Renal cortical epithelial cell (primary cell): ENCODE results near the gene INPP5E. TPM values are rescaled to one million over a fixed set of nuclear protein-coding genes. Genes with fewer than 3 reads are reported as not detected.
"Not testable (repeated sequence)": the region's sequence is repeated elsewhere in the genome, so short reads cannot be mapped to it uniquely, and the experiment has no call there.

Source experiments
- DNase-seq: peaks from one replicate; pipeline ENCODE4 v3.0.0-alpha.2; 2011; ENCODE audit warnings: low read depth
- total RNA-seq: library from RNA; depleted of rRNA; stranded (reverse); fragments of >200 nt; gene quantifications from 2 replicates; pipeline ENCODE4 v1.2.3, GENCODE V29; 2014

Gene INPP5E
- total RNA-seq, 1 donor from 2014 or later: 11.5 TPM

DNA sequence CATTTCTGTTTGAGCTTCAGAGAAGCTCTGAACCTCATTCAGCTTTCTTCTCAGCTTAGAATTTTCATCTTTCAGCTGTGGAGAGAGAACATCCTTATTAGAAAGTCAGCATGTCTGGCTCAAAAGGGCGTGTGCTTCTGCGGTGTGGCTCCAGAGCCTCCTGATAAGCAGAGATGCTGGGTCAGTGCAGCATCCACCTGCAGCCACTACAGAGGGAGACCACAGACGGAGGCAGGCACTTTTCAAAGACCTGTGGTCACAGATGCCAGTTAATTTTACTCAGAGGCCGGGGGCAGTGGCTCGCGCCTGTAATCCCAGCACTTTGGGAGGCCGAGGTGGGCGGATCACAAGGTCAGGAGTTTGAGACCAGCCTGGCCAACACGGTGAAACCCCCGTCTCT is 33.7 kb downstream of the INPP5E start:
- not testable (repeated sequence) for DNase-seq

DNA sequence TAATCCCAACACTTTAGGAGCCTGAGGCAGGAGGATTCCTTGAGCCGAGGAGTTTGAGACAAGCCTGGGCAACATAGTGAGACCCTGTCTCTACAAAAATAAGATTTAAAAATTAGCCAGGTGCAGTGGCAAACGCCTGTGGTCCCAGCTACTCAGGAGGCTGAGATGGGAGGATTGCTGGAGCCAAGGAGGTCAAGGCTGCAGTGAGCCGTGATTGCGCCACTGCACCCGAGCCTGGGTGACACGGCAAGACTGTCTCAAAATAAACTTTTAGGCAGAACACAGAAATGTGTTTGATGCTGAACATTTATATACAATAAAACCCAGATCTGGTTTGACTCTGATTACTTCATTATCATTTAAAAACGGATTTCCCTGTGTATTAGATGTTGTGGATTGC is 34.2 kb downstream of the INPP5E start:
- no peak for DNase-seq

DNA sequence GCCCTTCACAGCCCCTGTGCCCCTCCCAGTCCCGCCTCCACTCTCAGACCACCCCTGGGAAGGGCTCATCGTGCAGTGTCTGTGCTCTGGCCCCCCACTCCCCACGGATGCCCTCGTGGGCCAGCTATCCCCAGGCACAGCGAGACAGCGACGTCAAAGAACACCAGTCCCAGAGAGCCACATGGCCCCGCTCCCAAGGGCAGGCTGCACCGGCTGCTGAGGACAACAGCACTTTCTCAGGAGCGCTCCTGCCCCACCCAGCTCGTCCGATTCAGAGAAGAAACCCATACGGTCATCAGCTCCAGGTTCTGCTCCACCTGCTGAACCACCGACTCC is 34.9 kb downstream of the INPP5E start:
- no peak for DNase-seq

DNA sequence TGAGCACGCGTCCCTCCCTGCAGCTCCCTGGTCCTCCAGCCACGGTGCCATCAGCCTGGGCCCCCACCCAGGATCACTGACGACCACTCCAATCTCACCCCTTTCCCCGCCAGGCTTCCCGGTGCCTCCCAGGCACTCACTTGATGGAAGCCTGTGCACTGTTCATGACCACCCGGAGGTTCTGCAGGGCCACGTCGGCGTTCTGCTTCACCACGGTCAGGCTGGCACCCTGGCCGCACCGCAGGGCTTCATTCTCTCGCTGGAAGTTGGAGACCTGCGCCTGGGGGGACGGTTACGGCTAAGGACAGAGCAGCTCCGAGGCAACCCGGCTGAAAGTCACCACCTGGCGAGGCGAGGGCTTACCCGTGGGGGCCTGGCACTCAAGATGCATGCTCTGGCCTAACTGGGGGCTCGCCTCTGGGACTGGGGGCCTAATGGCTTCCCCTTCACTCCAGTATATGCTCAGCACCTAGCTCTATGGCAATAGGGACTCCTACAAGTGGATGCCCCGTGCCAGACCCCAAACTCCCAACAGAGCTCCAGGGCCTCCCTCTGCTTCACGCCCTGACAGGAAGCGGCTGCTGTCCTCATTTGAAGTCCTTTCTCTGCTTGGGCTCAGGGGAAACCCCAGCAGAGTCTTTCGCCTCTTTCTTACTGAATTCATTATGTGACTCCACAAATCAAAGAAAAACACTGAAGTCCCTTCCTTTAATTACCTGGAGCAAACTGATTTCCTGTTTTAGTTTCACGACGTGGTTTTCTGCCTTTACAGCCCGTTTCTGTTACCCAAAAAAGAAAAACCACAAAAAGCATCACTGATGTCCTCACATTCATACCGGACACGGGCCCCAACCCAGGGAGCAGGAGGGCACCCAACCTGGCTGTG is 35.5 kb downstream of the INPP5E start:
- DNase-seq: no peak

DNA sequence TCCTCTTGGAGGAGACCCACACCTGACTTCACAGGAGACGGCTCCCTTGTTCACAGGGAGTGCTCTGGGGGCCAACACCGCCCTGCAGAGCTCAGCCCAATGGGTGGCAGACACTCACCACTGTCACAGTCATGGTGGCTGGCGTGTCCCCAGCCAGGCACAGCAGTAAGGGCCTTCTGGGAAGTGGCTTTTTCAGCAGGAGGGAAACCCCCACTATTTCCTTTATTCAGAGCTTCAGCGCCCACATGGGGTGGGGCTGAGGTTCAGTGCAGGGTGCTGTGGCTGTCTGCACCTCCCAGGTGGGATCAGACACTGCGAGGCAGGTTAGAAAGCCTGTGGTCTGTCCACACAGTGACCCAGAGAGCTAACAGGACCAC is 36.1 kb downstream of the INPP5E start:
- no peak for DNase-seq

DNA sequence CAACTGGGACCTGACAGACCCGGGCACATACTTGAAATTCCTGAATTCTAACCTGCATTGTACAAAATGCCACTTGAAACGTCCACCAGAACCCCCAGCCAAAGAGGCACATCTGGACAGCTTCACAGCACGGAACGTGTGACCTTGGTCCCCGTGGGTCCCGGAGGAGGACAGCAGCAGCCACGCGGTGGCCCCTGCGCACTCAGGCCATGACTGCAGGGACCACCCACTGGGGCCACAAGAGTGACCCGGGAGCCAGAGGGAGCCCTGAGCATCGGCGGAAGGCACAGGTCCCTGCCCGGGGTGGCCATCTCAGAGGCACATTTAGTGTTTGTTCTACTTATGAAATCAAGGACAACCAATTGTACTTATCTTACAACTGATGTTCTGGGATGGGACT is 37.6 kb downstream of the INPP5E start:
- DNase-seq: no peak

DNA sequence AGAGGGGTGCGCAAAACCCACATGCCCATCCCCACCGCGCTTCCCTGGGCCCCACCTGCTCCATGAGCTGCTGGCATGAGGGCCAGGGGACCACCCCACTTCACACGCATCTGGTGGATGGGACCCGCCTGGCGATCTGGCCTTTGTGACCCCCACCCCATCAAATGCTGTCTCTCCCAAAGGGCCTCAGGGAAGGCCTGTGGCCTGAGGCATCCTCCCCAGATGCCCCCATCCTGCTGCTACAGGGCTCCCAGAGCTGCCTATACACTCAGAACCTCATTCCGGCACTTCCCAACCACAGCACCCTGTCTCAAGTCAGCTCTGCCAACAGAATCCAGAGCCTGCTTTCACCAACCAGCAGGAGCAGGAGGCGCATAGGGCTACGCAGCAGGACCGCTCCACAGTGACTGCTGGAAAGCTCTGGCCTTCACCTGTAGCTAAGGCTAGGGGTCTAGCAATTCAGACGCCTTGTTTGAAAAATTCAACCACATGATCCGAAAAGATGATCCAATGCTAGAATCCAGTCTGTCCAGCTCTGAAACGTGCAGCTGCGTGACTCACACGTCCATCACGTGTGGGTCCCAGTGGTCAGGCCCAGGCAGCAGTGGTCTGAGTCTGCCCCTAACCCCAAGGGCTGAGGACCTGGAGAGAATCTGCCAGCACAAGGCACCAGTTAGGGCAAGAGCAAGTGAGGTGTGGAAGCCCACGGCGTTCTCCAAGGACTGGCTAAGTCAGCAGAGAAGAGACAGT is 38.3 kb downstream of the INPP5E start:
- no peak for DNase-seq

DNA sequence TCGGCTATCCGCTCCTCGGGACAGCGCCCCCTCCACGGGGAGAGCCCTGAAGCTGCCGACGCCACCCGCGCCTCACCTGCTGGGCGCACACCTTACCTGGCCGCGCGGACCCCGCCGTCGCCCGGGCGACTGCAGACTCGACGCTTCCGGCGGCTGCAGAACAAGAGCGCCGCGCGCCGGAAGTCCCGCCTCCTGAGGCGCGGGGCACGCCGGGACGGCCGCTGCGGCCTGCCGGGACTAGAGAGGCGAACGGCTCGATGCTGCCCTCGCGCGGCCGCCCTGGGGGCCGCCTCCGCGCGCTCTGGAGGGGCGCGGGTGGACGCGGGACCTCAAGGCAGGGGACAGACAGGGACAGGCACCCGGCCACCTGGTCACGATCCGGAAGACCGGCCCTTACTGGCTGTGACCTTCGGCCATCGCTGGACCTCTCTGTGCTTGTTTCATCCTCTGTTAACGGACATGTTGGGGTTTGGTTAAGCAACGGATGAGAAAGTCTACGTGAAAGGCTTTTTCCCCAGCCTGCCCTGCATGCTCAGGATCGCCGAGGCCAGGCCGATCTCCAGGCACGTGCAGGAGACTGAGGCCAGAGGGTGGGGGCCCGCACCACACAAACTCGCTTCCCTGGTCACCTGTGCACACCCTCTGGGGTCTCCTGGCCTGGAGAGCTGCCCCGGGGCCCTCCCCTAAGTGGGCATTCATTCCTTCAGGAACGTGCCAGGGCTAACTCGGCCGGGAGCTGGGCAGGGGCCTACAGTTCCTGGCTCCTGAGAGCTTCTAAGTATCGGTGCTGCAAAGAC is 39.4 kb downstream of the INPP5E start, which contains the start of gene SNAPC4:
Gene SNAPC4, minus strand, starts transcription at position 133 of the 797 bp plus-strand sequence. CDS start 1,742 bp downstream, outside the sequence.
- DNase-seq: peak; percentile 59

DNA sequence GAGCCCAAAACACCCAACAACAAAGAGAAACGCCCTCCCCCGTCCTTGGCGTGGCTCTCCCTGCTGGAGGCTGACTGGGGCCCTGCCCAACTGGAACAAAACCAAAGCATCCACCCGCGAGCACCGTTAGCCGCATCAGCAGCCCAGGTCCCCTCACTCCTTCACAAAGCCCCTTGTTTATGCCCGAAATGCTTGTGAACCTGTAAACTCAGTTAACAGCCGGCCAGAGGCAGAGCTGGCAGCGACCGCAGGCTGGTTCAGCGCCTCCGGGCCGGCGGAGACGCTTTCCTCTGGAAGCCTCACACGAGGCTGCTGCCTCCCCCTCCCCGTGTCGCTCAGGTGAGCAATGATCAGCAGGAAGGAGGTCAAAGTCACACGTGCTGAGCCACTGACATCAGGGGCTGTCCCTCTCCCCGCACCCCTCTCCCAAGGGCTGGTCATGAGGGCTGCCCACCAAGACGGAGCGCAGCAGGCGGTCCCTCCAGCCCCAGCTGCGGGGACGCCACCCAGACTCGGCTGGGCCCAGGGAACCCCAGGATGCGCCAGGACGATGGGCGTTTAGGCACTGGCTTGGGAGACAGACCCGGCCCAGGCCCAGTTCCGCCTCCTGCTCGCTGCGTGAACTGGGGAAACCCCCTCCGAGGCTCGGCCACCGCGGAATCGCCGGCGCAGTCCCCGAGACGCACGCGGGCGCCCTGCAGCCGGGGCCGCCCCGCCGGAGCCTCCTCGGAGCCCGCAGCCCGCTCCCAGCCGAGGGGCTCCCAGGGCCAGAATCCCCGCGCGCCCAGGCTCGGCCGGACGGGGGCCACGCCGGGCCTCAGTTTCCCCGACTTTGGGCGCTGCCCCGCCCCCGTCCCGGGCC is 40.2 kb downstream of the INPP5E start:
- DNase-seq: no peak

DNA sequence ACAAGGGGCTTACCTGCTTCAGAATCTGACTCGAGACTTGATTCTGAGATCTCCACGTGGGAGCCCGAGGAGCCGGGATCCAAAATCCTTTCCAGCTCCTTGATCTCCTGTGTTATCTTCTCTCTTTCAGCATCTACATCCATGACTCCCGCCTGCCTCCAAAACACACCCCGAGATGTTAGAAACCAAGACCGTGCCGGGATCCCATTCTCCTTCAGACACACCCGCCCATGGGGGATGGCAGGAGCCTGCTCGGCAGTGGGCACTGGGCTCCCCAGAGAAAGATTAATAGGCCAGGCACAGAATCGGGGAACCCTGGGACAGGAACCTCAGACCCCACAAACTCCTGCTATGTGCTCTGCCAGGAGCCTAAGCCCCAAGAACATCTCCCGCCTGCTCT is 41.4 kb downstream of the INPP5E start:
- DNase-seq: no peak

DNA sequence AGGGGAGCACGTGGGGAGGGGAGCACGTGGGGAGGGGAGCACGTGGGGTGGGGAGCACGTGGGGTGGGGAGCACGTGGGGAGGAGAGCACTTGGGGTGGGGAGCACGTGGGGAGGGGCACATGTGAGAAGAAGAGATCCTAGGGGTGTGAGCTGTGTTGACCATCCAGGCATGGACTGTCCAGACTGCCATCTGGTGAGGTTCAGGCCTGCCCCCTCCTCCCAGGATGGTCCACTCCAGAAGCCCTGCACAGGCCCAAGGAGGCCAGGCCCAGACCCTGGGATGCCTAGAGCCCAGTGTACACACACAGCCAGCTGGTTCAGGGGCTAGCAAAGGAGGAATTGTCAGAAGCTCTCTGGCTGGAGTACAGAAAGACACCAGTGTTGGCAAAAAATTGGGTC is 42.0 kb downstream of the INPP5E start:
- DNase-seq: no peak

DNA sequence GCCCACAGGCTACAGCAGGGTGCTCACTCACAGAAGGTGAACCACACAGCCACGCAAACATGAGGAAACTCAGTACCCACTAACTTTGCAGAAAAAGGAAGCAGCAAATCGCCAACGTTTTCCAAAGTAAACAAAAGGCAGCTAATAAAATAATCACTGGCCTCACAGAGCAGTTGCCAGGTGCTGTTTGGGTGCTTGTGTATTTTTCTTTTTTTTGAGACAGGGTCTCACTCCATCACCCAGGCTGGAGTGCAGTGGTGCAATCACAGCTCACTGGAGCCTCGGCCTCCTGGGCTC is 43.5 kb downstream of the INPP5E start:
- no peak for DNase-seq

DNA sequence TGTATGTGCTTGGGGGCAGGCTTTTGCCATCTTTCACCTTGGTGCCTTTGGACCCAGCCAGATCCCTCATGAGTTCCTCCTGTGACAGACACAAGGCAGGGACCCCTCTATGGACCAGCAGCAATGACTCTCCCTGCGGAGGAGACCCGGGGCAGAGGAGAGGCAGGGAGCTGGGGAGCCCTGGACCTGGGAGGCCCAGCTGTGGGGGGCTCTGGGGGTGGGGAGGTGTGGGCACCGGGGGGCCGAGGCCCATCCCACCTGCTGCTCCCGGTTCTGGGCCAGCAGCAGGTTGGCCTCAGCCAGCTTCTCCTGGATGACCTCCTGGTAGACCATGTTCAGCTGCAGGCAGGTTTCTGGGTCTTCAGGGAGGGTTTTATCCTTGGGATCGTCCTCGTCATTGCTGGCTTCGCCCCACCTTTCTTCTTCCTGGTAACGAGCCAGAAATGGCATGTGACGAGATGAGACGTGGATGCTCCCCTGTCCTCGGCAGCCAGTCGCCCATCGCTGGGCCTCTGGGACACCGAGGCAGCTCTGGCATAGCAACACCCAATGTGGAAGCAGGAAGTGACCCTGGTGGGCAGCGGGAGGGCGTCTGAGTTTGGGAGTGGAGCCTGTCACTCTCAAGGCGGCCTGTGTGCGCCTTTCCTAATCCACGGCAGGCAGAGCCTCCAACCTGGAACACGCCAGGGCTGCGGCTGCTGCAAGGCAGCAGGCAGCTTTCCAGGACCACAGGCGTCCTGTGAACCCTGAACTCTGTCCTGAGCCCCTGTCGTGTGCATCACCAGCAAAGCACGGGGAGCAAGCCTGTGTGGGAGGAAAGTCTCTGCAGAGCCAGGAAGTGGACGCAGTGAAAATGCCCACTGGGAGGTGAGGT is 44.1 kb downstream of the INPP5E start:
- DNase-seq: no peak

DNA sequence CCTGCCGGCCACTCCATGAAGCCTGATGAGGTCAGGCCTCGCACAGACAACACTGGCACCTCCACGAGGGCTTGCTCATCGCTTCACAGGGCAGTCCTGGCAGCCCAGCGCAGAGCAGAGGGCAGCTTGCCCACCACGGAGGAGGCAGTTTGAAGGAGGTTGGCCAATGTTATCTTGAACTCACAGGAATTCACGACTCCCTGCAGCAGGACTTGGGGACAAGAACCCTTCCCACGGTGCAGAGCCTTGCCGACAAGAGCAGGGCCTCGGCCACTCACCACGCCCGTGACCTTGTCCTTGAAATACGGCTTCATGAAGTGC is 44.7 kb downstream of the INPP5E start:
- DNase-seq: no peak

DNA sequence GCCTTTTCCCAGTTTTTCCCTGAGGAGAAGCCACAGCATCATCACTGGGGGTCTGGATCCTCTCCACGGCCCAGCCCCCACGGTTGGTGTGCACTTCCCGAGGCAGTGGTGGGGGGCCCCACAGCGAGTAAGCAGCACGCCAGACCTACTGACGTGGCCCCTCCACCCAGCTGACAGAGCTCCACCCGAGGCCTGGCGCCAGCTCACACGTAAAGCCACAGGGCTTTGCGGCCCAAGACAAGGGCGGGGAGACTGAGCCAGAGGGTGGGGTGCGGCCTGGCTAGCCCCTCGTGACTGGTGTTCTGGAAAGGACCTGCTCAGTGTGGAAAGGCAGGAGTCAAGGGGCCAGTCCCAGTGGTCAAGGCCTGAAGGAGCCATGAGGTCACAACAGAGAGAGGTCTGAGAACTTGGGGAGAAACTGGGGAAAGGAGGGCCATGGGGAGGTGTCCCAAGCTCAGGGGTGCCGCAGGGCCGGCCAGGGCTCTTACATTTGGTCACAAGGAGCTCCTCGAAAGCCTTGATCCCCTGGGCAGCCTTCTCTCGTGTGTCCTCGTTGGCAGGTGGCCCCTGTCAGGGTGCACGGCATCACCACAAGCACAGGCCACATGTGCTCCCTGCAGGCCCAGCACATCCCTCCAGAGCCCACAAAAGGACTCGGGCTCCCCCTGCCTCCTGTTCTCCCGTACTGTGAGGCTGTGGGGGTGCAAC is 45.2 kb downstream of the INPP5E start:
- no peak for DNase-seq

DNA sequence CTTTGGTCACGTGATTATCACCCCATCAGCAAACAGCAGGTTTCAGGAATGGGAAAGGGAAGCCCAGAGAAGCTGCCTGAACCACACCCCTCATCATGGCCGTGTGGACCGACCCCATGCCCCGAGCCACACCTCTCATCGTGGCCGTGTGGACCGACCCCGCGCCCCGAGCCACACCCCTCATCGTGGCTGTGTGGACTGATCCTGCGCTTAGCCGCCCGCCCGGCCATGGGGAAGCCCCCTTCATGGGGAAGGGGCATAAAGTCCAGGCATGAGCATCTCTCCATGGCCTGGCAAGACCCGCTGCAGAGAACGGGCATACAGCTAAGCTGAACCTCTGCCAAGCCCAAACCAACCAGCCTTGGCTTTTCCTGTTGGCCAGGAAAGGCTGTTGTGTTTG is 46.1 kb downstream of the INPP5E start:
- no peak for DNase-seq

DNA sequence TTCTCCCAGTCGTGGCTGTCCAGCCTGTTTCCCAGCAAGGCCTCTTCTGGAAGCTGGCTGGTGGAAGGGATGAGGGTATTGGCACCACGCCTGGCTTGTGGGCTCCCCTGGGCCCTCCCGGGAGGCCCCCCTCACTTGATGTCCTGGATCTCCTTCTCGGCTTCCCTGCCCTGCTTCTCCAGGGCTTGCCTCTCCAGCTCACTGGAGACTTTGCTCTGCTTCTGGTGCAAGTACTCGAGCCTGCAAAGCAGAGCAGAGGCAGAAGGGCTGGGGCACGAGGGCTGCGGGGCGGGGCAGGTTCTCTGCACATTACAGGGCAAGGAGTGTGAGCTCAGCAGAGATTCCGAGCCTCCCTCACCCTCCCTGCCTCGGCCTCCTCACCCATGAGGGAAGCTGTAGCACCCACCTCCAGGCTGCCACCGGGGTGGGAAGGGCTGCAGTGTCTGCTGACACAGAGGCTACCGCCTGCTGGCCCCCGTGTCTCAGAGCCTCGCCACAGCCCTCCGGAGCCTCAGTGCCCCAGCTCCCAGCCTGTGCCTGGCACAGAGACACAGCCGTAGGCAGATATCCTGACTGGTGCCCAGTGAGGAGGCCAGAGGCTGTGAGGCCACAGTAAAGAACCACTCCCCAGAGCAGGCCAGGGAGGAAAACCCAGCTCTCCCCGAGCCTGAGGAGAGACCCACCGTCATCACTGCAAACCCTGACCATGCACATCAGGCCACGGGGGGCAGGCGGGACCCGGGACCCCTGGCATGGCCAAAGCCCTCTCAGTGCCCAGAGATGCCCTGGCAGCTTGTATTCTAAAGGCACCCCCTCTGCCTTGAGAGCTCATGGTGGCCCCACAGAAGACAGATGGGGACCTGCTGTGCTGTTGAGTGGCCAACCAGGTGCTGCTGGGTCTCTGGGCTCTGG is 46.9 kb downstream of the INPP5E start:
- DNase-seq: no peak

DNA sequence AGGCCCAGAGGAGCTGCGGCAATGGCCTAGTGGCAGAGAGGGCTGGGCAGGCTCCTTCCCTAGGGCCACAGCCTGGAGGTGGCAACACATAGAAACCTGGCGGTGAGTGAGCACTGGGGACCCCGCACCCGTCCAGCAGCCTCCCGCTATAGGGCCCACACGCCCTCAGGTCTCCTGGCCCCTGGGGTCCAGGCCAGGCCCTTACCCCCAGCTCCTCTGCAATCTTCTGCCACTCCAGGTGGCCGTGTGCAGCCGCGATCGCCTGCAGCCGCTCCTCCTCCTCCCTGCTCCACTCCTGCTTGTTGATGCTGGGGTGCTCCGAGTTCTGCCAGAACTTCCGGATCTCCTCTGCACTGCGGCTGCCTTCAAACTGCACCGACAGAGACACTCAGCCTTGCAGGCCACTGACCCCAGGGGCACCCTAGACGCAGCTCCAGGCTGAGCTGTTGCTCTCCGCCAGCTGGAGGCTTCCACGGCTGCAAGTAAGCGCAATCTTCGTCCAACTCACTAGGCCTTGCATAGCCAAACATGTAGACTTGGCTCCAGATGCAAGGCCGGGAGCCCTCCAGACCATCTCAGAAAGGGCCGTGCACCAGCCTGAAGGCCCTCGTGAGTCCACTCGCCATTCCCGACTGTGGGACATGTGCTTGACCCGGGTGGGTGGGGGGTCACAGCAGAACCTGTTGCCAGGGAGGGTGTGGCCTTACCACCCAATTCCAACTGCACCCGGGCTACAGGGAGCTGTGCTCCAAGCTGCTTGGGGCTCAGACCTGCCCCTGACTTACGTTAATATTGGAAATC is 47.7 kb downstream of the INPP5E start:
- no peak for DNase-seq
